Body of pancreas (tissue), 4 donors: Measurements from ENCODE around the gene MSANTD3.

Source experiments
- POLR2A ChIP-seq, 3 donors: fragments of 450-650 bp; IDR thresholded peaks; one replicate each; pipeline ENCODE4 v1.6.1; 2016; ENCODE audit warnings: antibody characterized with exemption in 3 of 3, mild to moderate bottlenecking in 2 of 3
- TF ChIP-seq, protein P1 (sequence below), 7 experiments: fragments of 450-650 bp in 4 of 7; fragments of 200-600 bp in 3 of 7; sonication (generic) in 3 of 7; IDR thresholded peaks; one replicate each; pipeline ENCODE4 v1.5.1; 2016 to 2019; ENCODE audit warnings: antibody characterized with exemption in 7 of 7

DNA sequence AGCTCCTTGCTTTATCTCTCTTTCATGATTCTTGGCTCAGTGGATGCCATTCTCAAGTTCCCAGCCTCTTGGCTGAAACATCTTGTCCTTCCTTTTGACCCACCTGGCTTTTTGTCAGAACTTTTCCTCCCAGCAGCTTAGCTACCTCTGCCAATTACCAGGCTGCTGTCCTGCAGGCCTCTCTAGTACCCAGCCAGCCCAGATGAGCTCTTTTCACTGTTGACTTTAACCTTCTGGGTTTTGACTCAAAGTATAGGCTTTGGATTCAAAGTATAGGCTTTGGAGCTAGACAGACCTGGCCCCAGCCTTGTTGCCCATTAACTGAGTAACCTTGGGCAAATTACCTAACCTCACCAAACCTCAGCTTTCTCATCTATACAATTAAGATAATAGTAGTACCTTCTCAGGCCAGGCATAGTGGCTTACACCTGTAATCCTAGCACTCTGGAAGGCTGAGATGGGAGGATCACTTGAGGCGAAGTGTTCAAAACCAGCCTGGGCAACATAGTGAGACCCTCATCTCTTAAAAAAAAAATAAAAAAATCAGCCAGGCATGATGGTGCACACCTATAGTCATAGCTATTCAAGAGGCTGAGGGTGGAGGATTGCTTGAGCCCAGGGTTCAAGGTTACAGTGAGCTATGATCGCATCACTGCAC lies 39.4 kb downstream of the MSANTD3 start:
- TF ChIP-seq, protein P1, sequence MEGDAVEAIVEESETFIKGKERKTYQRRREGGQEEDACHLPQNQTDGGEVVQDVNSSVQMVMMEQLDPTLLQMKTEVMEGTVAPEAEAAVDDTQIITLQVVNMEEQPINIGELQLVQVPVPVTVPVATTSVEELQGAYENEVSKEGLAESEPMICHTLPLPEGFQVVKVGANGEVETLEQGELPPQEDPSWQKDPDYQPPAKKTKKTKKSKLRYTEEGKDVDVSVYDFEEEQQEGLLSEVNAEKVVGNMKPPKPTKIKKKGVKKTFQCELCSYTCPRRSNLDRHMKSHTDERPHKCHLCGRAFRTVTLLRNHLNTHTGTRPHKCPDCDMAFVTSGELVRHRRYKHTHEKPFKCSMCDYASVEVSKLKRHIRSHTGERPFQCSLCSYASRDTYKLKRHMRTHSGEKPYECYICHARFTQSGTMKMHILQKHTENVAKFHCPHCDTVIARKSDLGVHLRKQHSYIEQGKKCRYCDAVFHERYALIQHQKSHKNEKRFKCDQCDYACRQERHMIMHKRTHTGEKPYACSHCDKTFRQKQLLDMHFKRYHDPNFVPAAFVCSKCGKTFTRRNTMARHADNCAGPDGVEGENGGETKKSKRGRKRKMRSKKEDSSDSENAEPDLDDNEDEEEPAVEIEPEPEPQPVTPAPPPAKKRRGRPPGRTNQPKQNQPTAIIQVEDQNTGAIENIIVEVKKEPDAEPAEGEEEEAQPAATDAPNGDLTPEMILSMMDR (IDR thresholded peaks at IDR 0.05), result no peak
- TF ChIP-seq POLR2A (IDR thresholded peaks at IDR 0.05), result no peak
